HG03575 (cell line): ENCODE measurements around the gene LCA5L.
"Not testable (repeated sequence)": the region's sequence is repeated elsewhere in the genome, so short reads cannot be mapped to it uniquely, and the experiment has no call there.

Source experiments
- ATAC-seq: cut with Tn5 transposase; IDR thresholded peaks from one replicate; pipeline ENCODE4 v1.9.1; 2021; ENCODE audit not compliant: unreplicated experiment, insufficient number of reproducible peaks, low FRiP score; ENCODE audit errors: extremely low read depth

LCA5L gene

DNA sequence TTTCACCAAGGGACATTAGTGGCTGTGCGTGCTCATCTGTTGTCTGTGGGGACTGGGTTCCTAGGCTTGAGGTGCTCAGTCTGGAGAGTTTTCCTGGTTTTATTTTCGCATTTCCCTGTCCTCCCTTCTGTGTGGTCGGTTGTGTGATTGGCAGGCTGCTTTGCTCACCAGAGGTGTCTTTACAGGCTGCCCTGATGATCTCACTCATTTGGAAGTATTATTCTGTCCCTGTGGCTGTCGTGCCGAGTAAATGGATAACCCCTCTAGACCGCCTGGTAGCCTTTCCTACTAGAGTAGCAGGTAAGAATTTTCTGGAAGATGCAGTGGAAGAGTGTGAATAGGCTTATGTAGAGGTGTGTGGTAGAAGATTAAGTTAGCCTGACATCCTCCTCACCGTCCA is 52.6 kb downstream of the LCA5L start:
- ATAC-seq = no peak

DNA sequence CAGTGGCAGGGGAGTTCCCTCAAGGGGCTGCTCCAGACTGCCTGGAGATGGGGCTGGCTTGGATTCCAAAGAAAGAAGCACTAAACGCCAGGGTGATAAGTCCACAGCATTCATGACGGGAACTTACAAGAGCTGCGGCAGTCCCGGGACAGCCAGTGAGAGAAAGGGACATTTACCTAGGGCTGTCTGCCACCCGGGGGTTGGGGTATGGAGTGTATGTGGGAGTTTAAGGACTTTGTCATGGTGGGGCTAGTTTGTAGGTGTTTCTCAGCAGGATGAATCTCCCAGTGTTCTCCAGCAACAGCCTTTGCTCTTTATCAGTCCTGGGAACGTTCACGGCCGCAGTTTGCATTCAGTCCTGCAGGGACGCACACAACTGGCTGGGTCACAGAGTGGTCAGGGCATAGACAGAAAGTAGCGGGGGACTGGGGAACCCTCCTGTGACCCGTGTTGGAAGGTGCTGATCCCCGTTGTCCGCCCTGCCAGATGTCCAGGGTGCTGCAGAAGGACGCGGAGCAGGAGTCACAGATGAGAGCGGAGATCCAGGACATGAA is 55.3 kb downstream of the LCA5L start:
- no peak for ATAC-seq

DNA sequence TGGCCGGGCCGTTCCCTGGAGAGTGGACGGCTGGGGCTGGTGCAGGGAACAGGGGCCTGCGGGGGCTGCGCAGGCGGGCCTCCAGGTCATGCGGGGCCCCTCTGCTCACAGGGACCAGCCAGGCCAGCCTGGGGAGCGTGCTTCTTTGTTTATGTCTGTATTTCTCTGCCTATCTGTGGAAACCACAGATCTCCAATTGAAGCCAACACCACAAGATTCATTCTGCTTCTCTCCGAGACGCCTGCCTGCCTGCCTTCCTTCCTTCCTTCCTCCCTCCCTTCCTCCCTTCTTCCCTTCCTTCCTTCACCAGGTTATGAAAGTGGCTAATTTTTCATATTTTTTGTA is 56.8 kb downstream of the LCA5L start:
- ATAC-seq = no peak

DNA sequence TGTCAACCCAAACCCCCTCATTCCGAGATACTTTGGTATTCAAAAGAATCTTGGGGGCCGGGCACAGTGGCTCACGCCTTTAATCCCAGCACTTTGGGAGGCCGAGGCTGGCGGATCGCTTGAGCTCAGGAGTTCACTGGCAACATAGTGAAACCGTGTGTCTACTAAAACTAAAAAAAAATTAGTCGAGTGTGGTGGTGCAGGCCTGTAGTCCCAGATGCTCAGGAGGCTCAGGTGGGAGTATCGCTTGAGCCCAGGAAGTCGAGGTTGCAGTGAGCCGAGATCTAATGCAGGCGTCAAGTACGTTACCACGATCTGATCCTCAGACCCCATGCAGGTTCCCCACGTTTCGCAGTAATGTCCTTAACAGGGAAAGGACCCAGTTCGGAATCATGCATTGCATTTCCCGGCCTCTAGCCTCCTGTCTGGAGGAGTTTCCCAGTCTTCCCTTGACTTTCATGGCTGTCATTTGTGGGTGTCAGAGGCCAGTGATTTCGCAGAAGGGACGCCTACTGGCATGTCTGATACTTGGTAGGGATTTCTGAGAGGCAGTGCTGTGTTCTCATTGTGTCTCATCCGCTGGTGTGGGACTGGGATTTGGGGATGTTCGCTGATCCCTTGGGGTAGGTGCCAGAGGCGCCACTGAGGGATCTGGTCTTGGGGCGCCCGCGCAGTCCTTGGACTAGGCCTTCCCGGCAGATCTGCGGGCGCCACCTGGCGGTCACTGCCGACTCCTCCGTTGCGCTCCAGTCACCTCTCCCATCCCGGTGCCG is 57.4 kb downstream of the LCA5L start:
- ATAC-seq = peak; percentile 42

DNA sequence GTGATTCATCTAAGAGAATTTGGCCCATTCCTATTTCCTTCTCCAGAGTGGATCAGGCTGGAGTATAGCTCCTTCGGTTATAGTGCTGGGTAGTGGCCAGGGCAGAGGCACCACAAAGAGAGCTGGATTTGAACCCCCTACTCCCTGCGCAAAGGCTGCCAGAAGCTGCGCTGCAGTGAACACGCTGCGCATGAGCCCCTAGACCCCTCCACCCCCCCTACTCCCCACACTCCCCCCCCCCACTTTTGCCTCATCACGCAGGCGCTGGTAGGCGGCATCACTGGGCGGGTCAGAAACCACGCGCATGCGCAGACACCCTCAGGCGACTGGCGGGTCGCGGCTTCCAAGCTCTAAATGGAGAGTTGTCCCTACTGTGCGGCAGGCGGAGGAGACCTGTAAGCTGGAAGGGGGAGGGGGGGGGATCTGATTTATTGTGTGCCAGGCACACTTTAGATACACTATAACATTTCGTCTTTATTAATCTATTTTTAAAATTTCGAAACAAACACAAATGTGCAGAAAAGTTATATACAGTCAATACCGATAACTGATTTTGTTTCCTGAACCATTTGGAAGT is 58.0 kb downstream of the LCA5L start:
- ATAC-seq = no peak

DNA sequence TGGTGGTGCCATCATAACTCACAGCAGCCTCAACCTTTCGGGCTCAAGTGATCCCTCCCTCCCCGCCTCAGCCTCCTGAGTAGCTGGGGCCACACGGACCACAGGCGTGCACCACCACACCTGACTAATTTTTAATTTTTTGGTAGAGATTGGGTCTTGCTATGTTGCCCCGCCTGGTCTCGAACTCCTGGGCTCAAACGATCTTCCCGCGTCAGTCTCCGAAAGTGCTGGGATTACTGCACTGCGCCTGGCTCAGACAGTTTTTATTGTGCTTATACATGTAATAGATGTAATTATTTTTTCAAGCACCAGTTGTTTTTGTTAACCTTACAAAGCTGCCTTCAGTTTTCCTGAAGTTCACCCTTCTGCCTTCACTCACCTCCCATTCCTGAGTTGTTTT is 58.7 kb downstream of the LCA5L start:
- no peak for ATAC-seq

DNA sequence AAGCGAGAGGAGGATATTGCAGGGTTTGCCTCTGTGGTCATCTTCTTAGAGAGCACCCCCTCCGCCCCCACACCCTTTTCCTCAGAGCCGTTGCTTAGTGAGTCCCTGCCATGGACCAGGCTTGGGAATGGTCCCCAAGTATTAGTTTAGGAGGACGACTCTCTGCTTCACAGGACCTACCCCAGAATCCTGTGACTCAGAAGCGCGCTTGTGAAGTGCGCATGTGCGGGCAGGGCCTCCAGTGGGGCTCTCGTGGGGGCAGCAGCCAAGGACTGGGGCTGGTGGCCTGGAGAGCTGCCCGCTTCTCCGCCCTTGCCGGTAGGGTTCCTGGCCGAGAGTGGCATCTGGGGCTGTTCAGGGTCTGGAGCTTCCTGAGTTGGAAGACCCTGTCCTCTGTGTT is 59.4 kb downstream of the LCA5L start:
- ATAC-seq = no peak

DNA sequence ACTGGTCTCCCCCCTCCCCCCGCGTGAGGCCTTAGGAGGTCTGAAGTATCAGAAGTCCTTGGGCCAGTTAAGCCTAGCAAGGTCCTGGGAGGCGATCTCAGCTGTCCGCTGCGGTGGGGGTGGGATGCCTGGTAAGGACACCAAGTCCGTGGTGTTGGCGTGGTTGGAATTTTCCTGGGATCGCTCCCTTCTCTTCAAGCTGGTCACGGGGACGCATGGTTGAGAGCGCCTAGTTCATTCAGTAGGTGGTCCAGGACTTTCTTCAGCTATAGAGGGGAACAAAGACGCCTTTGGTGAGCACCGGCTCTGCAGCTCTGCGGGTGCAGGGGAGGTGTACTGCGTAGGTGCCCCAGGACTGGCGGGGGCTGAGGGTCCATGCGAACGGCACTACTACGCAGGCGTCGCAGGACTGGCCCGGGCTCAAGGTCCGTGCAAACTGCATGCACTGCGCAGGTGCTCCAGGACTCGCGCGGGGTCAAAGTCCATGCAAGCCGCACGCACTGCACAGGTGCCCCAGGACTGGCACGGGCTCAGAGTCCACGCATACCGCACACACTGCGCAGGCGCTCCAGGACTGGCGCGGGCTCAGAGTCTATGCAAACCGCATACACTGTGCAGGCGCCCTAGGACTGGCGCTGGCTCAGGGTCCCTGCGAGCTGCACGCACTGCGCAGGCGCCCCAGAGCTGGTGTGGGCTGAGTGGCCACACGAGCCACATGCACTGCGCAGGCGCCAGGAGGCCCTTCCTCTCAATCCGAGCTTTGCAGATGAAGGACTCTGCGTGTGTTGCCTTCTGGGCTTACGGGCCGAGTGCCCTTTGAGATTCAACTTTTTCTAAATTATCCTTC is 60.1 kb downstream of the LCA5L start:
- ATAC-seq = no peak

DNA sequence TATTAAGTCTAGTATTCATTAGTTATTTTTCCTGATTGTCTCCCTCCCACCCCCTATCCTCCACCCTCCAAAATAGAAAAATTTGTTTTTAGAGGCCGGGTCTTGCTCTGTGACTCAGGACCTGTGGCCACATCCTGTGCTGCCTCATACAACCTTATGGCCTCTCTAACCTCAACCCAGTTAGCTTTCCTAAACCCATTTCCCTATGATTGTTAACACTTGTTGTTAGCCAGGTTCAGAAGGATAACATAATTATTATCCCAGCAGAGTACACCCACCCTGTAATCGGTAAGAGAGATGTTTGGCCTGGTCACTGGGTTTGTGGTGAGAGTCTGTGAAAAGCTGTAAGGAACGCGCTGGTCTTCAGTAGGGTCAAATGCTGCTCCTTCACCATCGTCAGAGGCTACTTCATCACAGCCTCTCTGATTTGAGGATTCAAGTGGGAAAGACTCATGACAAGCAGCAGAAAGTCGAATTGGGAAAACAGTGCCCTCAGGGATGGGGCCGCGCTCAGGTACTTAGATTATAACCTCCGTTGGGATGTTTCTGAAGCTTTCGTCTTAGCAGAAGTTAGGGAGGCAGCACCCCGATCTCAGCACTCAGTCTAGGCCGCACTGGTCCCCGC is 60.8 kb downstream of the LCA5L start:
- ATAC-seq = no peak

DNA sequence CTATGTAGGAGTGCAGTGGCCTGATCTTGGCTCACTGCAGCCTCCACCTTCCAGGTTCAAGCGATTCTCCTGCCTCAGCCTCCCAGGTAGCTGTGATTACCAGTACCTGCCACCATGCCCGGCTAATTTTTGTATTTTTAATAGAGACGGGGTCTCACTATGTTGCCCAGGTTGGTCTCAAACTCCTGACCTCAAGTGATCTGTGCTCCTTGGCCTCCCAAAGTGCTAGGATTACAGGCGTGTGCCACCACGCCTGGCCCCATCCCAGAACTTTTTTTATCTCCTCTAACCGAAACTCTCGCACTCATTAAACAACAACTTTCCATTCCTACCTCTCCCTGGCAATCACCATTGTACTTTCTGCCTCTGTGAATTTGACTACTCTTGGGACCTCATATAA is 63.5 kb downstream of the LCA5L start:
- not testable (repeated sequence) for ATAC-seq

DNA sequence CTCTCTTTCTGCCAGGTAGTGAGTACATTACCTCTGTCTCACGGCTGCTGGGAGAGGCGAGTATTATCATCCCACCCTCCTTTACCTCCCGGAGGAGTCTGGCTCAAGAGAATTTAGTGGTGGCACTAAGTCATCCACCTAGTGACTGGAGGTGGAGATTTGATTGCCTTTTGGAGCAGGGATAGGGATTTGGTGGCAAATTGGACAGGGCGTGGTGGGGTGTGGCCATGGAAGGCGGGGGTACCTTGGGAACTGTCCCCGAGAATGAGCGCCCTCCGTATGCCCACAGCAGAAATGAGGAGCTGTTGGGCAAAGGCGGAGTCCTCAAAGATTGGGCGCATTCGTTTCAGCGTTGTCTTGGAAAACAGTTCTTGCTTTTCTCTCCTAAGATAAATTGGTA is 64.6 kb downstream of the LCA5L start:
- no peak for ATAC-seq

DNA sequence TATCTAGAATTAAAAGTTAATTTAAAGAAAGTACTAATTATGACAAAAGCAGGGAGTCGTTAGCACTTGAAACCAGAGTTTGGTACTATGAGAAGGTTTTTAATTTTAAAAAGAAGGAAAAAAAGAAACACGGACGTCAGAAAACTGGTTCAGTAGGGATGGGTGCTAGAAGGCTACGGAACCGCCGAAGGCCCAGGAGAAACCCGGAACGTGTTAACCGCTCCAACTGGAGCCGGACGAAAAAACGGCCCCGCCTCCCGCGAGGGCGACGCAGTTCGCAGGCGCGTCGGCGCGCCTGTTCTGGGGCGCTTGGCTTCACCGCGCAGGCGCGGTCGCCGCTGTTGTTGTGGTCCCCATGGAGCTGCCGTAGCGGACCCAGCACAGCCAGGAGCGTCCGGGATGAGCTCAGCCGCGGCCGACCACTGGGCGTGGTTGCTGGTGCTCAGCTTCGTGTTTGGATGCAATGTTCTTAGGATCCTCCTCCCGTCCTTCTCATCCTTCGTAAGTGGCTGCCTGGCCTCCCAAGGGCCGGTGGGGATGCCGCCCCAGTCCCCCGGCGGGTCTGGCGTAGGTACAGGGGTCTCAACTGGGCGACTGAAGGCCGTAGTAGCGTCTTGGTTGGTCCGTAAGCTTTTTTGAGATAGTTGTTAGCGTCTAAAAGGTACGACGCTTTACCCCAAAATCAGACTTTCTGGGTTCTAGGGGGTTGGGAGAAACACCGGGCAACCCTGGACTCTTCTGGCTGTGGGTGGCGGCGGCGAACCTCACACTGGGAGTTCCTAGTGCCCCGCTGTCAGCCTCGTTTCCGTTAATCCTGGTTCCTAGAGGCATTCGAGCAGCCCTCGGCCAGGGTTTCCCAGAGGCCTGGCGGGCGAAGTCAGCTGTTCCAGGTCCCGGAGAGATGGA is 65.3 kb downstream of the LCA5L start:
- ATAC-seq = peak; percentile 51

DNA sequence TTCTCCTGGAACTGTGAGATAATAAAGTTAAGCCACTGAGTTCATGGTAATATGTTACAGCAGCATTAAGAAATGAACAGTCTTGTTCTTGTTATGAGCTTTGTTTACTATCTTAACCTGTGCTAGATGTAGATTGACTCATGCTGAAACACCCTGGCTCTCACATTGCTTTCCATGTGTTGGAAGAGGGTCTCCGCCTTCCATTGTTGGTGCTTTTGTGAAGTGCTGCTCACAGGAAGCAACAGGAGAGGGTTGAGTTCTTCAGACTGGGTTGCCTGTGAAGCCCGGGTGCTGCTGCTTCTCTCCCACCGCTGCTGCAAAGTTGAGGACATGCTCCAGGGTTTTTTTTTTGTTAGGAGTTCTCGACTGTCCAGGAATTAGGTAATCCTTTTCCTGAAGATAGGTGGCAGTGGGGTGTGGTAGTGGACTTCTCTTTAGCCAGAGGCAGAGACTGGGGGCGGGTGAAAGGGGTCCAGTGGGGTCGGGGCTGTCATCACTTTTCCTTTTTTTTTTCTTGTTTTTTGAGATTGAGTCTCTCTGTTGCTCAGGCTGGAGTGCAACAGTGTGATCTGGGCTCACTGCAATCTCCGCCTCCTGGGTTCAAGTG is 68.0 kb downstream of the LCA5L start:
- ATAC-seq = no peak

DNA sequence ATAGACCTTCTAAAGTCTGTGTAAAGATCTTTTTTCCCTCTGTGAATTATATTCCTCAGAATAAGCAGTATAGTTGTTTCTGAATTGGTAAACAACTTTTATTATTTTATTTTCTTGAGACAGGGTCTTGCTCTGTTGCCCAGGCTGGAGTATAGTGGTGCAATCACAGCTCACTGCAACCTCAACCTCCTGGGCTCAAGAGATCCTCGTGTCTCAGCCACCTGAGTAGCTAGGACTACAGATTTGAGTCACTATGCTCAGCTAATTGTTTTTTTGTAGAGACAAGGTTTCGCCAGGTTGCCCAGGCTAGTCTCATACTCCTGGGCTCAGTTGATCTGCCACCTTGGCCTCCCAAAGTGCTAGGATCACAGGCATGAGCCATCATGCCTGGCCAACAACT is 70.1 kb downstream of the LCA5L start:
- no peak for ATAC-seq

DNA sequence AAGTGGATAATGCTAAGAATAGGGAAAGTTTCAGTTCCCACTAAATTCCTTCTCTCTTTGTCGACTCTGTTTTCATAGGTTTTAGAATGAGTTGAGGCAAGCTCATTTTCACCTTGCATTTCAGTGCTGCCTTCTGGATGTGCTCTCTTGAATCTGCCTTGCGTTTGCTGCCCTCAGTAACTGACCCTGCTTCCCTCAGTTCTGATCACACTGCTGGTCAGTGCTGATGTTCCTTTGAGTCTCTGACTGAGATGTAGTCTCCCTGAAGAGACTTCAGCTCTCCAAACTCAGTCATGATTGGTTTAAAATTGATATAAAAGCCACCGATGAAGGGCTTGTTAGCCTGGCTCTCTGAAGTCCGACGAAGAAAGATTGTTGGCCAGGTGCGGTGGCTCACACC is 71.5 kb downstream of the LCA5L start:
- no peak for ATAC-seq

DNA sequence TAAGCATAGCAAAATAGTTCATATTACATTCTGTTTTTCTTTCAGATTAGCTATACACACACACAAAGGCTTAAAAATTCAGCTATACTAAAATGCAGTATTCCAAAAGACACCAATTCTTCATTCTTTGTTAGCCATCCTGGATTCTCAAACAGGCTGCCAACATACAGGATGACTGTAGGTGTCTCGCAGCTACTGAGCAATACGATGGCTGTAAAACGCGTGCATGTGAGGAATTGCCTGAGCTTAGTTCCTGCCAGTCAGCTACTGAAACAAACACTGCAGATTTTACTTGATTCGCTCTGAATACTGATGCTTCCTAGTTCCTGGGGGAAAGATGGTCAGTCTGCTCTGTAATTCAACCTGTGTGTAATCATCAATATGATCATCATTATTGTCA is 71.9 kb downstream of the LCA5L start:
- no peak for ATAC-seq

DNA sequence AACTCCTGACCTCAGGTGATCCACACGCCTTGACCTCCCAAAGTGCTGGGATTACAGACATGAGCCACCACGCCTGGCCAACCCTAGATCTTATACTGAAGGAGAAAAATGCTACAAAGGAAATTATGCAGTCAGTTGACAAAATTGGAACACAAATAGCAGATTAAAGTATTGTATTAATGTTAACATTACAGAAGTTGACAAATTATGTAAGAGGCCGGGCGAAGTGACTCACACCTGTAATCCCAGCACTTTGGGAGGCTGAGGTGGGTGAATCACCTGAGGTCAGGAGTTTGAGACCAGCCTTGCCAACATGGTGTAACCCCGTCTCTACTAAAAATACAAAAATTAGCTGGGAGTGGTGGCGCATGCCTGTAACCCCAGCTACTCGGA is 75.7 kb downstream of the LCA5L start:
- not testable (repeated sequence) for ATAC-seq

DNA sequence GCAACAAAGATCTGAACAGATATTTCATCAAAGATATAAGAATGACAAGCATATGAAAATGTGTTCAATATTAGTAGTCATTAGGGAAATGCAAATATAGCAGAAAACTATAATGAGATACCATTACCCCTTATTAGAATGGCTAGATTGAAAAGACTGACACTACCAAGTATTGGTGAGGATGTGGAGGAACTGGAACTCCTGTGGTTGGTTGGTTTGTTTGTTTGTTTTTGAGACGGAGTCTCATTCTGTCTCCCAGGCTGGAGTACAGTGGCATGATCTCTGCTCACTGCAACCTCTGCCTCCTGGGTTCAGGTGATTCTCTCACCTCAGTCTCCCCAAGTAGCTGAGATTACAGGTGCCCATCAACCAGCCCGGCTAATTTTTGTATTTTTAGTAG is 77.8 kb downstream of the LCA5L start:
- ATAC-seq = no peak
